ENCODE data around the gene OR1F1. TPM values are rescaled to one million over a fixed set of nuclear protein-coding genes. Genes with fewer than 3 reads are reported as not detected.
A peak's percentile ranks its signal among the peaks of the same experiment; 100 is the strongest.

The OR1F1 gene
- total and polyA plus RNA-seq, 9 of the 15 experiments (the other 6 are each of a cell fraction or from before 2014, with no cell fraction given): 0.15 to 0.61 (median 0.35) TPM; not detected in 3

- TF ChIP-seq CBX3 (IDR thresholded peaks at IDR 0.05; ENCODE audit: borderline replicate concordance in 1 of 2, low read length in 2 of 2) (0 out of 3 replicates have a peak, but pooled peaks of 1 of the 2 experiments have one; percentile 10), ZNF75A (CRISPR knock-in tag; IDR thresholded peaks at IDR 0.05) (no peak), SNAPC5 (CRISPR knock-in tag; IDR thresholded peaks at IDR 0.05) (no peak), ZNF445 (CRISPR knock-in tag; IDR thresholded peaks at IDR 0.05; ENCODE audit: low read depth) (no peak), ZNF263 (CRISPR knock-in tag; IDR thresholded peaks at IDR 0.05; ENCODE audit: borderline replicate concordance) (no peak), HNRNPL (IDR thresholded peaks at IDR 0.05; ENCODE audit: low read depth, low read length) (no peak), BRCA1 (IDR thresholded peaks at IDR 0.05) (no peak), BRCA1 (CRISPR knock-in tag; IDR thresholded peaks at IDR 0.05) (no peak), THRB (CRISPR knock-in tag; conservative IDR thresholded peaks at IDR 0.05) (peak; percentile 56; the same call in 1 of the 2 replicates), ZNF589 (CRISPR knock-in tag; IDR thresholded peaks at IDR 0.05; ENCODE audit: low read depth) (no peak), TFAM (CRISPR knock-in tag; conservative IDR thresholded peaks at IDR 0.05) (no peak), MEIS2 (IDR thresholded peaks at IDR 0.05; ENCODE audit: partially characterized antibody) (no peak), MAFK (IDR thresholded peaks at IDR 0.05; ENCODE audit: low read length) (no peak), CBX2 (IDR thresholded peaks at IDR 0.05; ENCODE audit: insufficient read depth, low read length, poor library complexity, severe bottlenecking) (no peak), EZH2 (IDR thresholded peaks at IDR 0.05; ENCODE audit: borderline replicate concordance, low read depth, low read length) (no peak), CGGBP1 (CRISPR knock-in tag; IDR thresholded peaks at IDR 0.05) (no peak), ASH1L (IDR thresholded peaks at IDR 0.05; ENCODE audit: borderline replicate concordance, low read depth, partially characterized antibody) (peak; percentile 71)
- TF ChIP-seq, protein P1, sequence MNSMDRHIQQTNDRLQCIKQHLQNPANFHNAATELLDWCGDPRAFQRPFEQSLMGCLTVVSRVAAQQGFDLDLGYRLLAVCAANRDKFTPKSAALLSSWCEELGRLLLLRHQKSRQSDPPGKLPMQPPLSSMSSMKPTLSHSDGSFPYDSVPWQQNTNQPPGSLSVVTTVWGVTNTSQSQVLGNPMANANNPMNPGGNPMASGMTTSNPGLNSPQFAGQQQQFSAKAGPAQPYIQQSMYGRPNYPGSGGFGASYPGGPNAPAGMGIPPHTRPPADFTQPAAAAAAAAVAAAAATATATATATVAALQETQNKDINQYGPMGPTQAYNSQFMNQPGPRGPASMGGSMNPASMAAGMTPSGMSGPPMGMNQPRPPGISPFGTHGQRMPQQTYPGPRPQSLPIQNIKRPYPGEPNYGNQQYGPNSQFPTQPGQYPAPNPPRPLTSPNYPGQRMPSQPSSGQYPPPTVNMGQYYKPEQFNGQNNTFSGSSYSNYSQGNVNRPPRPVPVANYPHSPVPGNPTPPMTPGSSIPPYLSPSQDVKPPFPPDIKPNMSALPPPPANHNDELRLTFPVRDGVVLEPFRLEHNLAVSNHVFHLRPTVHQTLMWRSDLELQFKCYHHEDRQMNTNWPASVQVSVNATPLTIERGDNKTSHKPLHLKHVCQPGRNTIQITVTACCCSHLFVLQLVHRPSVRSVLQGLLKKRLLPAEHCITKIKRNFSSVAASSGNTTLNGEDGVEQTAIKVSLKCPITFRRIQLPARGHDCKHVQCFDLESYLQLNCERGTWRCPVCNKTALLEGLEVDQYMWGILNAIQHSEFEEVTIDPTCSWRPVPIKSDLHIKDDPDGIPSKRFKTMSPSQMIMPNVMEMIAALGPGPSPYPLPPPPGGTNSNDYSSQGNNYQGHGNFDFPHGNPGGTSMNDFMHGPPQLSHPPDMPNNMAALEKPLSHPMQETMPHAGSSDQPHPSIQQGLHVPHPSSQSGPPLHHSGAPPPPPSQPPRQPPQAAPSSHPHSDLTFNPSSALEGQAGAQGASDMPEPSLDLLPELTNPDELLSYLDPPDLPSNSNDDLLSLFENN (IDR thresholded peaks at IDR 0.05; ENCODE audit: low read depth in 2 of 2, low read length in 2 of 2): no peak
- TF ChIP-seq, protein P2, sequence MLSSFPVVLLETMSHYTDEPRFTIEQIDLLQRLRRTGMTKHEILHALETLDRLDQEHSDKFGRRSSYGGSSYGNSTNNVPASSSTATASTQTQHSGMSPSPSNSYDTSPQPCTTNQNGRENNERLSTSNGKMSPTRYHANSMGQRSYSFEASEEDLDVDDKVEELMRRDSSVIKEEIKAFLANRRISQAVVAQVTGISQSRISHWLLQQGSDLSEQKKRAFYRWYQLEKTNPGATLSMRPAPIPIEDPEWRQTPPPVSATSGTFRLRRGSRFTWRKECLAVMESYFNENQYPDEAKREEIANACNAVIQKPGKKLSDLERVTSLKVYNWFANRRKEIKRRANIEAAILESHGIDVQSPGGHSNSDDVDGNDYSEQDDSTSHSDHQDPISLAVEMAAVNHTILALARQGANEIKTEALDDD (IDR thresholded peaks at IDR 0.05): no peak
- TF ChIP-seq, protein P3, sequence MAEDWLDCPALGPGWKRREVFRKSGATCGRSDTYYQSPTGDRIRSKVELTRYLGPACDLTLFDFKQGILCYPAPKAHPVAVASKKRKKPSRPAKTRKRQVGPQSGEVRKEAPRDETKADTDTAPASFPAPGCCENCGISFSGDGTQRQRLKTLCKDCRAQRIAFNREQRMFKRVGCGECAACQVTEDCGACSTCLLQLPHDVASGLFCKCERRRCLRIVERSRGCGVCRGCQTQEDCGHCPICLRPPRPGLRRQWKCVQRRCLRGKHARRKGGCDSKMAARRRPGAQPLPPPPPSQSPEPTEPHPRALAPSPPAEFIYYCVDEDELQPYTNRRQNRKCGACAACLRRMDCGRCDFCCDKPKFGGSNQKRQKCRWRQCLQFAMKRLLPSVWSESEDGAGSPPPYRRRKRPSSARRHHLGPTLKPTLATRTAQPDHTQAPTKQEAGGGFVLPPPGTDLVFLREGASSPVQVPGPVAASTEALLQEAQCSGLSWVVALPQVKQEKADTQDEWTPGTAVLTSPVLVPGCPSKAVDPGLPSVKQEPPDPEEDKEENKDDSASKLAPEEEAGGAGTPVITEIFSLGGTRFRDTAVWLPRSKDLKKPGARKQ (CRISPR knock-in tag; IDR thresholded peaks at IDR 0.05): no peak
Measured at GRCh38 chr16:3234857-3235561, 47.0 kb downstream of the OR1F1 start, which contains the start of gene ZNF200 (continued).
